H9 (cell line): ENCODE data around the gene C19orf47. TPM values are rescaled to one million over a fixed set of nuclear protein-coding genes. Genes with fewer than 3 reads are reported as not detected.
A peak's percentile ranks its signal among the peaks of the same experiment; 100 is the strongest.

Experiments
- DNase-seq: peaks from one replicate; pipeline ENCODE4 v3.0.0-alpha.2; 2017
- H2AFZ ChIP-seq: one replicate; pipeline ENCODE4 v1.6.1; 2013; ENCODE audit warnings: mild to moderate bottlenecking, low read length, control low read depth, moderate library complexity
- H2AK5ac ChIP-seq: 2 replicates; pipeline ENCODE4 v1.6.1; 2013; ENCODE audit warnings: low read length, control low read depth, mixed read lengths; ENCODE audit not compliant: insufficient read length
- H2BK120ac ChIP-seq: one replicate; pipeline ENCODE4 v1.6.1; 2013; ENCODE audit warnings: low read depth, mild to moderate bottlenecking, low read length, control low read depth, inconsistent platforms; ENCODE audit not compliant: poor library complexity, severe bottlenecking
- H2BK12ac ChIP-seq: 2 replicates; pipeline ENCODE4 v1.6.1; 2013; ENCODE audit warnings: low read length, control low read depth, mixed read lengths, low read depth; ENCODE audit not compliant: insufficient read length
- H2BK15ac ChIP-seq: 2 replicates; pipeline ENCODE4 v1.6.1; 2013; ENCODE audit warnings: low read depth, low read length, control low read depth
- H2BK20ac ChIP-seq: one replicate; pipeline ENCODE4 v1.6.1; 2013; ENCODE audit warnings: low read depth, mild to moderate bottlenecking, low read length, control low read depth, inconsistent platforms; ENCODE audit not compliant: poor library complexity, severe bottlenecking
- H2BK5ac ChIP-seq: 2 replicates; pipeline ENCODE4 v1.6.1; 2013; ENCODE audit warnings: low read length, control low read depth, mixed read lengths; ENCODE audit not compliant: insufficient read length
- H3K14ac ChIP-seq: 2 replicates; pipeline ENCODE4 v1.6.1; 2013; ENCODE audit warnings: low read length, control low read depth; ENCODE audit not compliant: insufficient read depth
- H3K18ac ChIP-seq: 2 replicates; pipeline ENCODE4 v1.6.1; 2013; ENCODE audit warnings: low read depth, mild to moderate bottlenecking, mixed read lengths, low read length, control low read depth; ENCODE audit not compliant: insufficient read length
- H3K23ac ChIP-seq: 2 replicates; pipeline ENCODE4 v1.6.1; 2013; ENCODE audit warnings: low read length, control low read depth, mixed read lengths, low read depth; ENCODE audit not compliant: insufficient read length
- H3K23me2 ChIP-seq: 2 replicates; pipeline ENCODE4 v1.6.1; 2013; ENCODE audit warnings: low read depth, mild to moderate bottlenecking, mixed read lengths, low read length, control low read depth; ENCODE audit not compliant: insufficient read length, poor library complexity, severe bottlenecking
- H3K27ac ChIP-seq: 2 replicates; pipeline ENCODE4 v1.5.1; 2013; ENCODE audit warnings: low read length, control low read depth, mixed read lengths, low read depth; ENCODE audit not compliant: insufficient read length
- H3K27me3 ChIP-seq: 2 replicates; pipeline ENCODE4 v1.6.1; 2013; ENCODE audit warnings: low read length, control low read depth, inconsistent platforms; ENCODE audit not compliant: insufficient read depth
- H3K4ac ChIP-seq: 2 replicates; pipeline ENCODE4 v1.6.1; 2013; ENCODE audit warnings: low read depth, mild to moderate bottlenecking, control low read depth, inconsistent platforms, low read length, moderate library complexity
- H3K4me1 ChIP-seq: 2 replicates; pipeline ENCODE4 v1.6.1; 2013; ENCODE audit warnings: low read length, control low read depth, inconsistent platforms; ENCODE audit not compliant: insufficient read depth
- H3K4me2 ChIP-seq: 2 replicates; pipeline ENCODE4 v1.6.1; 2013; ENCODE audit warnings: low read length, control low read depth, mixed read lengths; ENCODE audit not compliant: insufficient read length, insufficient read depth
- H3K56ac ChIP-seq: 2 replicates; pipeline ENCODE4 v1.6.1; 2013; ENCODE audit warnings: low read depth, mild to moderate bottlenecking, mixed read lengths, low read length, control low read depth; ENCODE audit not compliant: insufficient read length
- H3K79me1 ChIP-seq: 2 replicates; pipeline ENCODE4 v1.6.1; 2013; ENCODE audit warnings: low read depth, mild to moderate bottlenecking, moderate library complexity, low read length, control low read depth, inconsistent platforms; ENCODE audit not compliant: insufficient read depth, poor library complexity, severe bottlenecking
- H3K79me2 ChIP-seq: 2 replicates; pipeline ENCODE4 v1.6.1; 2013; ENCODE audit warnings: low read length, control low read depth, inconsistent platforms; ENCODE audit not compliant: insufficient read depth
- H3K9ac ChIP-seq: 2 replicates; pipeline ENCODE4 v1.6.1; 2013; ENCODE audit warnings: low read length, control low read depth, mixed read lengths; ENCODE audit not compliant: insufficient read length; ENCODE audit errors: extremely low read depth
- H3K9me3 ChIP-seq: one replicate; pipeline ENCODE4 v1.6.1; 2013; ENCODE audit warnings: low read depth, low read length, inconsistent platforms; ENCODE audit not compliant: control insufficient read depth
- H3T11ph ChIP-seq: one replicate; pipeline ENCODE4 v1.6.1; 2013; ENCODE audit warnings: mild to moderate bottlenecking, low read length, control low read depth, inconsistent platforms
- H4K20me1 ChIP-seq: one replicate; pipeline ENCODE4 v1.6.1; 2013; ENCODE audit not compliant: control insufficient read depth, insufficient read length, insufficient read depth
- H4K5ac ChIP-seq: 2 replicates; pipeline ENCODE4 v1.6.1; 2013; ENCODE audit warnings: low read depth, mild to moderate bottlenecking, mixed read lengths, low read length, control low read depth; ENCODE audit not compliant: insufficient read length
- H4K8ac ChIP-seq: replicated peaks from 2 replicates; pipeline ENCODE4 v1.6.1; 2013; ENCODE audit warnings: low read length, control low read depth, mixed read lengths, low read depth; ENCODE audit not compliant: insufficient read length
- H4K91ac ChIP-seq: 2 replicates; pipeline ENCODE4 v1.6.1; 2013; ENCODE audit warnings: low read depth, mild to moderate bottlenecking, moderate library complexity, mixed read lengths, low read length, control low read depth; ENCODE audit not compliant: insufficient read length
- H3K27ac Mint-ChIP-seq, 3 experiments: 2 replicates in 2 of 3; 3 replicates in 1 of 3; pipeline ENCODE4 v1.8.0; 2020 to 2021; ENCODE audit warnings: mixed read lengths in 3 of 3, mild to moderate bottlenecking in 1 of 3, moderate library complexity in 1 of 3
- H3K27me3 Mint-ChIP-seq: 2 replicates; pipeline ENCODE4 v1.8.0; 2021; ENCODE audit warnings: low read depth, mild to moderate bottlenecking, moderate library complexity, mixed read lengths
- H3K36me3 Mint-ChIP-seq, 3 experiments: 2 replicates in 2 of 3; 3 replicates in 1 of 3; pipeline ENCODE4 v1.8.0; 2020 to 2021; ENCODE audit warnings: low read depth in 3 of 3, mixed read lengths in 3 of 3; ENCODE audit not compliant: insufficient read depth in 1 of 3
- H3K4me1 Mint-ChIP-seq, 2 experiments: 2 replicates each; pipeline ENCODE4 v1.8.0; 2020; ENCODE audit warnings: mixed read lengths in 2 of 2
- H3K4me3 Mint-ChIP-seq, 2 experiments: 2 replicates in 1 of 2; 3 replicates in 1 of 2; pipeline ENCODE4 v1.8.0; 2020 to 2021; ENCODE audit warnings: mild to moderate bottlenecking in 2 of 2, mixed read lengths in 2 of 2, moderate library complexity in 1 of 2
- H3K9me3 Mint-ChIP-seq, 2 experiments: 2 replicates in 1 of 2; 3 replicates in 1 of 2; pipeline ENCODE4 v1.8.0; 2020; ENCODE audit warnings: mild to moderate bottlenecking in 2 of 2, mixed read lengths in 2 of 2, moderate library complexity in 1 of 2
- WGBS: extraction: QIAGEN DNeasy Blood & Tissue Kit; methylation state at CpG from one replicate; pipeline ENCODE4 v1.1.7; 2013; ENCODE audit warnings: missing lambda C conversion rate, low lambda C conversion rate, mixed read lengths; ENCODE audit not compliant: insufficient read length; ENCODE audit errors: extremely low coverage; 5-methylcytosine and 5-hydroxymethylcytosine counted together
- total RNA-seq: library from RNA; stranded (reverse); gene quantifications from 2 replicates; pipeline ENCODE4 v1.2.1, GENCODE V29; 2021
- TF ChIP-seq, protein P1 (sequence below): fragments of 200-600 bp; sonication (generic); conservative IDR thresholded peaks from 3 replicates; pipeline ENCODE4 v1.8.0; 2021; ENCODE audit warnings: antibody characterized with exemption, mild to moderate bottlenecking

The C19orf47 gene
- total RNA-seq, 1 experiment from 2014 or later, result 19.4 TPM

- Mint-ChIP-seq H3K36me3 (no peaks in the 10 kb centered on the region; a peak in 1 of 7 replicates), H3K27ac (0 out of 7 replicates have a peak overlapping the region, but pooled peaks of 1 of the 3 experiments have one; percentile 35)
These were observed 7.9 kb upstream of the C19orf47 start for GRCh38 chr19:40355975-40356680.

More at GRCh38 chr19:40355975-40356680, 7.9 kb upstream of the C19orf47 start:
- H2AFZ ChIP-seq, result no peak overlapping the region
- H4K91ac ChIP-seq, result no peak overlapping the region
- no peak overlapping the region for H2BK5ac ChIP-seq
- Mint-ChIP-seq H3K27me3 (no peaks in the 10 kb centered on the region), H3K4me3 (no peak overlapping the region; a peak in 2 of 5 replicates), H3K4me1 (peaks cover 2 to 3% of the 10 kb centered on the region in 2 experiments; a peak in 3 of 4 replicates), H3K9me3 (no peaks in the 10 kb centered on the region)
- no peaks in the 10 kb centered on the region for H4K20me1 ChIP-seq
- no peaks in the 10 kb centered on the region for H3K79me1 ChIP-seq
- no peaks in the 10 kb centered on the region for H3K79me2 ChIP-seq
- no peak for DNase-seq
- H3K27me3 ChIP-seq, result no peaks in the 10 kb centered on the region
- H2BK12ac ChIP-seq, result no peak overlapping the region
- H2AK5ac ChIP-seq, result no peak overlapping the region
- no CpG with 5 or more reads among the region's 9 CpGs for WGBS
- H3K14ac ChIP-seq, result no peak overlapping the region
- no peaks in the 10 kb centered on the region for H3K9me3 ChIP-seq
- H3K4ac ChIP-seq, result no peak overlapping the region
- H3K4me1 ChIP-seq, result no peaks in the 10 kb centered on the region
- no peak overlapping the region for H3K23ac ChIP-seq
- no peak overlapping the region for H2BK120ac ChIP-seq
- H3K4me2 ChIP-seq, result no peak overlapping the region
- H4K5ac ChIP-seq, result no peak overlapping the region
- no peak overlapping the region for H3K18ac ChIP-seq
- H2BK15ac ChIP-seq, result no peak overlapping the region
- TF ChIP-seq, protein P1, sequence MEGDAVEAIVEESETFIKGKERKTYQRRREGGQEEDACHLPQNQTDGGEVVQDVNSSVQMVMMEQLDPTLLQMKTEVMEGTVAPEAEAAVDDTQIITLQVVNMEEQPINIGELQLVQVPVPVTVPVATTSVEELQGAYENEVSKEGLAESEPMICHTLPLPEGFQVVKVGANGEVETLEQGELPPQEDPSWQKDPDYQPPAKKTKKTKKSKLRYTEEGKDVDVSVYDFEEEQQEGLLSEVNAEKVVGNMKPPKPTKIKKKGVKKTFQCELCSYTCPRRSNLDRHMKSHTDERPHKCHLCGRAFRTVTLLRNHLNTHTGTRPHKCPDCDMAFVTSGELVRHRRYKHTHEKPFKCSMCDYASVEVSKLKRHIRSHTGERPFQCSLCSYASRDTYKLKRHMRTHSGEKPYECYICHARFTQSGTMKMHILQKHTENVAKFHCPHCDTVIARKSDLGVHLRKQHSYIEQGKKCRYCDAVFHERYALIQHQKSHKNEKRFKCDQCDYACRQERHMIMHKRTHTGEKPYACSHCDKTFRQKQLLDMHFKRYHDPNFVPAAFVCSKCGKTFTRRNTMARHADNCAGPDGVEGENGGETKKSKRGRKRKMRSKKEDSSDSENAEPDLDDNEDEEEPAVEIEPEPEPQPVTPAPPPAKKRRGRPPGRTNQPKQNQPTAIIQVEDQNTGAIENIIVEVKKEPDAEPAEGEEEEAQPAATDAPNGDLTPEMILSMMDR, result no peak
- no peak overlapping the region for H3T11ph ChIP-seq
- H4K8ac ChIP-seq, result no peak overlapping the region
- no peak overlapping the region for H3K27ac ChIP-seq
- no peak overlapping the region for H3K9ac ChIP-seq
- no peak overlapping the region for H3K56ac ChIP-seq
- H2BK20ac ChIP-seq, result no peak overlapping the region
- no peaks in the 10 kb centered on the region for H3K23me2 ChIP-seq
